Measurements from ENCODE around the gene OPTC. TPM values are rescaled to one million over a fixed set of nuclear protein-coding genes. Genes with fewer than 3 reads are reported as not detected.

The OPTC gene
- total RNA-seq, 1 donor from 2014 or later = not detected

DNA sequence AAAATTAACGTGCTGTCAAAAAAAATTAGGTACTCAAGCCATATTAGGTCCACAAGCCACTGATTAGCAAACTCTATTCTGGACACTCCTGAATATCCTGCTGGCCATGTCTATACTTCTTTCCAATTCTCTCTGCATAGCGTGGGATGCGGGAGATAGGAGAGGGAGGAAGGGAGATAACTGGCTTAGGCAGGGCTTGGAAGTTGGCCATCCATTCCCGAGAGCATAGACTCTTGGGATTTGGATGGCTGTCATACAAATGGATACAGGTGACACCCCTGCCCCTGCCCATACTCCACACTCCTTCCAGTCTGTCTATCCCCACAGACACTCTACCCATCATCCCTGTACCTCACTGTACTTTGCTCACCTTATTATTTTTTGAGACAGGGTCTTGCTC lies 20.7 kb upstream of the OPTC start:
- DNase-seq (ENCODE audit: extremely low spot score, unreplicated experiment) = no peak
- Mint-ChIP-seq H3K27me3 (peaks cover 11% of the 10 kb centered on the region), H3K4me3 (no peak overlapping the region), H3K4me1 (ENCODE audit: unreplicated experiment) (peaks cover 34% of the 10 kb centered on the region), H3K9me3 (no peaks in the 10 kb centered on the region), H3K27ac (no peak overlapping the region), H3K36me3 (no peaks in the 10 kb centered on the region)
- TF ChIP-seq, protein P1, sequence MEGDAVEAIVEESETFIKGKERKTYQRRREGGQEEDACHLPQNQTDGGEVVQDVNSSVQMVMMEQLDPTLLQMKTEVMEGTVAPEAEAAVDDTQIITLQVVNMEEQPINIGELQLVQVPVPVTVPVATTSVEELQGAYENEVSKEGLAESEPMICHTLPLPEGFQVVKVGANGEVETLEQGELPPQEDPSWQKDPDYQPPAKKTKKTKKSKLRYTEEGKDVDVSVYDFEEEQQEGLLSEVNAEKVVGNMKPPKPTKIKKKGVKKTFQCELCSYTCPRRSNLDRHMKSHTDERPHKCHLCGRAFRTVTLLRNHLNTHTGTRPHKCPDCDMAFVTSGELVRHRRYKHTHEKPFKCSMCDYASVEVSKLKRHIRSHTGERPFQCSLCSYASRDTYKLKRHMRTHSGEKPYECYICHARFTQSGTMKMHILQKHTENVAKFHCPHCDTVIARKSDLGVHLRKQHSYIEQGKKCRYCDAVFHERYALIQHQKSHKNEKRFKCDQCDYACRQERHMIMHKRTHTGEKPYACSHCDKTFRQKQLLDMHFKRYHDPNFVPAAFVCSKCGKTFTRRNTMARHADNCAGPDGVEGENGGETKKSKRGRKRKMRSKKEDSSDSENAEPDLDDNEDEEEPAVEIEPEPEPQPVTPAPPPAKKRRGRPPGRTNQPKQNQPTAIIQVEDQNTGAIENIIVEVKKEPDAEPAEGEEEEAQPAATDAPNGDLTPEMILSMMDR (conservative IDR thresholded peaks at IDR 0.05) = no peak

GRCh38 chr1:203473781-203474305 lies 20.1 kb upstream of the OPTC start:
- no peaks in the 10 kb centered on the region for H3K36me3 Mint-ChIP-seq
- no peaks in the 10 kb centered on the region for H3K9me3 Mint-ChIP-seq
- no peak overlapping the region for H3K4me3 Mint-ChIP-seq
- H3K27ac Mint-ChIP-seq = no peak overlapping the region
- no peak for DNase-seq (ENCODE audit: extremely low spot score, unreplicated experiment)
- H3K27me3 Mint-ChIP-seq = peaks cover 11% of the 10 kb centered on the region
- peaks cover 37% of the 10 kb centered on the region for H3K4me1 Mint-ChIP-seq (ENCODE audit: unreplicated experiment)
- TF ChIP-seq, protein P1 (conservative IDR thresholded peaks at IDR 0.05) = no peak

DNA sequence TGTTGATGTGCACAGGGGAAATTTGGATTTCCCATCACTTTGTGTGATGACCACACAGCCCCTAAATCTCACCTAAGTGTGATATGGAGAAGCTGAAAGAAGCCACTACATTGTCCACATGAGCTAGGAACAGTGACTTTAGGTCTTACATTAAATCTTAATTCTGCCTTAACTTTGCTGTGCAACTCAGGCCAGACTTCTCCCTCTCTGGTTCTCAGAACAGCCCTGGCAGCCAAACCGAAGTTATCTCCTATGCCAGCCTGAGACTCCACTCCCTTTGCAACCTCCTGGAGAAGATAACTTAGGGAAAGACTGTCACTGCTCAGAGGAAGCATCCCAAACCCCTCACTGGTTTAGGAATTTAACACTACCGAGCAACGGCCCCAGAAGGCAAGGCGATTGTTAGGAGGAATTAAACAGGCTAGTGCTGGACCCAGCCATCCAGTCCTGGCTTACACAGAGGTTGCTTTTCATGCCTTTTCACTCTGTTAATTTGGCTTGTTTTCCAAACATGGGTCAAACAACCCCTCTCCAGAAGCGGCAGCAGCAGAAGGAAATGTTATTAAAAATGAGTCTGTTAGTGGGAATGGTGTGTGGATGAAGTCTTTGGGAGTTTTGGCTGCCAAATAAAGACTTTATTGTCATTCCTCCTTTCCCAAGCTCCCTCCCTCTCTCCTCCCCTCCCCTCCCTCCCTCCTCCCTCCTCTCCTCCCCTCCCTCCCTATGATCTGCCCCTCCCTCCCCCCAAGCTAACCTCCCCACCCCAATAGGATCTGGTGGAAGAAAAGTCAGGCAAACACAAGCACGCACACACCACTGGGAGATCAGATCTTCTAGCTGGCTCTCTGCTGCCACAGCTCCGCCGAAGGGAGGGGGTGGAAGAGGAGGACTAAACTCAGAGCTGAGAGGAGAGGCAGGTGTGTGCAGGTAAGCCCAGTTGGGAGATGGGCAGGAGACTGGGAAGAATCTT lies 18.7 kb upstream of the OPTC start, which contains the start of gene PRELP:
Gene PRELP, plus strand, starts transcription at position 795 of the 970 bp plus-strand sequence. CDS start 7,379 bp downstream, outside the sequence.
- DNase-seq (ENCODE audit: extremely low spot score, unreplicated experiment) = no peak
- H3K27ac Mint-ChIP-seq = no peak within 1 kb of the TSS
- no peaks in the 10 kb centered on the region for H3K36me3 Mint-ChIP-seq
- H3K9me3 Mint-ChIP-seq = no peaks in the 10 kb centered on the region
- H3K4me1 Mint-ChIP-seq (ENCODE audit: unreplicated experiment) = peaks cover 36% of the 10 kb centered on the region
- H3K4me3 Mint-ChIP-seq = peak within 1 kb of the TSS; percentile 23
- TF ChIP-seq, protein P1 (conservative IDR thresholded peaks at IDR 0.05) = no peak
- H3K27me3 Mint-ChIP-seq = peaks cover 11% of the 10 kb centered on the region

- peak overlapping the region; percentile 23 for H3K4me3 Mint-ChIP-seq
- no peak overlapping the region for H3K27ac Mint-ChIP-seq
- no peak for DNase-seq (ENCODE audit: extremely low spot score, unreplicated experiment)
- H3K27me3 Mint-ChIP-seq = peaks cover 11% of the 10 kb centered on the region
- H3K4me1 Mint-ChIP-seq (ENCODE audit: unreplicated experiment) = peaks cover 42% of the 10 kb centered on the region
- no peaks in the 10 kb centered on the region for H3K36me3 Mint-ChIP-seq
- no peaks in the 10 kb centered on the region for H3K9me3 Mint-ChIP-seq
- TF ChIP-seq, protein P1 (conservative IDR thresholded peaks at IDR 0.05) = no peak
Measured at GRCh38 chr1:203476216-203476814, 17.6 kb upstream of the OPTC start.

DNA sequence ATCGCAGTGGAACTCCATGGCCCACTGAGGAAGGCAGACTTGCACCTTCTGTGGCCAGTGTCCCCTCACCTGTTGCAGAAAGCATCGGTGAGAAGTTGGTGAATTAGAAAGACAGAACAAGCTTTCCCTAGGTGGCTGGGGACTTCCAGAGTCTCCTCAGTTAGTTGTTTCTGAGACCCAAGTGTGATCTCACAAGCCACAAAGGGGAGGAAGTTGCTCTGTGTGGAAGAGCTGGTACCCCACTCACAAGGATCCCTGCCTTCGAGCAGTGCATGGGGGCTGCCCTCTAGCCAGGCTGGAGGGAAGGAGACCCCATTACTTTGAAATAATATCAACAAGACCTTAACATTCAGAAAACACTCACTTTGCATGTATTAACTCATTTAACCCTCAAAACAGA lies 16.2 kb upstream of the OPTC start:
- H3K4me1 Mint-ChIP-seq (ENCODE audit: unreplicated experiment) = peaks cover 40% of the 10 kb centered on the region
- no peak overlapping the region for H3K4me3 Mint-ChIP-seq
- H3K27ac Mint-ChIP-seq = no peak overlapping the region
- H3K27me3 Mint-ChIP-seq = peaks cover 4% of the 10 kb centered on the region
- H3K9me3 Mint-ChIP-seq = no peaks in the 10 kb centered on the region
- DNase-seq (ENCODE audit: extremely low spot score, unreplicated experiment) = no peak
- no peaks in the 10 kb centered on the region for H3K36me3 Mint-ChIP-seq
- TF ChIP-seq, protein P1 (conservative IDR thresholded peaks at IDR 0.05) = no peak
